Right lobe of liver (tissue), 4 donors: ENCODE results near the gene SCN5A.

Experiments used
- POLR2A ChIP-seq: fragments of 450-650 bp; IDR thresholded peaks from one replicate; pipeline ENCODE4 v1.6.1; 2017; ENCODE audit warnings: antibody characterized with exemption, mild to moderate bottlenecking
- TF ChIP-seq, protein P1 (sequence below), 4 donors: fragments of 200-600 bp in 3 of 4; fragments of 450-650 bp in 1 of 4; IDR thresholded peaks; one replicate each; pipeline versions ENCODE4 v1.5.1 to v1.8.0; 2016 to 2022; ENCODE audit warnings: antibody characterized with exemption in 4 of 4, mild to moderate bottlenecking in 2 of 4
- donor health status: DM: no; HTN: no; CAD: no.
- donor health status: DM: no; HTN: no; CAD: no.
- donor health status: DM: no; HTN: yes; CAD: no.

GRCh38 chr3:38549957-38550840 is 99.3 kb downstream of the SCN5A start:
- TF ChIP-seq POLR2A = no peak
- TF ChIP-seq, protein P1, sequence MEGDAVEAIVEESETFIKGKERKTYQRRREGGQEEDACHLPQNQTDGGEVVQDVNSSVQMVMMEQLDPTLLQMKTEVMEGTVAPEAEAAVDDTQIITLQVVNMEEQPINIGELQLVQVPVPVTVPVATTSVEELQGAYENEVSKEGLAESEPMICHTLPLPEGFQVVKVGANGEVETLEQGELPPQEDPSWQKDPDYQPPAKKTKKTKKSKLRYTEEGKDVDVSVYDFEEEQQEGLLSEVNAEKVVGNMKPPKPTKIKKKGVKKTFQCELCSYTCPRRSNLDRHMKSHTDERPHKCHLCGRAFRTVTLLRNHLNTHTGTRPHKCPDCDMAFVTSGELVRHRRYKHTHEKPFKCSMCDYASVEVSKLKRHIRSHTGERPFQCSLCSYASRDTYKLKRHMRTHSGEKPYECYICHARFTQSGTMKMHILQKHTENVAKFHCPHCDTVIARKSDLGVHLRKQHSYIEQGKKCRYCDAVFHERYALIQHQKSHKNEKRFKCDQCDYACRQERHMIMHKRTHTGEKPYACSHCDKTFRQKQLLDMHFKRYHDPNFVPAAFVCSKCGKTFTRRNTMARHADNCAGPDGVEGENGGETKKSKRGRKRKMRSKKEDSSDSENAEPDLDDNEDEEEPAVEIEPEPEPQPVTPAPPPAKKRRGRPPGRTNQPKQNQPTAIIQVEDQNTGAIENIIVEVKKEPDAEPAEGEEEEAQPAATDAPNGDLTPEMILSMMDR (IDR thresholded peaks at IDR 0.05) = no peak
